Body of pancreas (tissue), 4 donors: ENCODE results near the gene MMRN1. TPM values are rescaled to one million over a fixed set of nuclear protein-coding genes. Genes with fewer than 3 reads are reported as not detected.

Experiments used
- ATAC-seq: fragments of 150-250 bp; one replicate; pipeline ENCODE4 v1.9.1; 2016
- DNase-seq, 4 donors: peaks; one replicate each; pipeline ENCODE4 v3.0.0-alpha.2; 2019
- H3K27ac ChIP-seq, 4 donors: fragments of 200-600 bp; sonication (generic); 1 replicate in 3 of 4; 2 replicates in 1 of 4; pipeline versions ENCODE4 v1.5.1 to v1.6.1; 2016 to 2019; ENCODE audit warnings: mild to moderate bottlenecking in 1 of 4, mixed read lengths in 1 of 4, moderate library complexity in 1 of 4
- H3K27me3 ChIP-seq, 2 donors: fragments of 200-600 bp; sonication (generic); one replicate each; pipeline ENCODE4 v1.6.0; 2016; ENCODE audit warnings: mild to moderate bottlenecking in 1 of 2
- H3K36me3 ChIP-seq, 2 donors: fragments of 200-600 bp; sonication (generic); replicated peaks in 1 of 2; 2 replicates each; pipeline ENCODE4 v1.5.1; 2016; ENCODE audit warnings: low read depth in 2 of 2; ENCODE audit not compliant: insufficient read depth in 1 of 2
- H3K4me1 ChIP-seq: fragments of 200-600 bp; sonication (generic); one replicate; pipeline ENCODE4 v1.6.0; 2016
- H3K4me3 ChIP-seq, 2 donors: fragments of 200-600 bp; sonication (generic); 1 replicate in 1 of 2; 2 replicates in 1 of 2; pipeline ENCODE4 v1.5.1; 2016 to 2019
- H3K9me3 ChIP-seq, 3 donors: fragments of 200-600 bp; sonication (generic); 1 replicate in 2 of 3; 2 replicates in 1 of 3; pipeline ENCODE4 v1.5.1; 2016
- CTCF ChIP-seq, 7 experiments: fragments of 450-650 bp in 4 of 7; fragments of 200-600 bp in 3 of 7; sonication (generic) in 3 of 7; IDR thresholded peaks; one replicate each; pipeline ENCODE4 v1.5.1; 2016 to 2019; ENCODE audit warnings: antibody characterized with exemption in 7 of 7
- POLR2A ChIP-seq, 3 donors: fragments of 450-650 bp; IDR thresholded peaks; one replicate each; pipeline ENCODE4 v1.6.1; 2016; ENCODE audit warnings: antibody characterized with exemption in 3 of 3, mild to moderate bottlenecking in 2 of 3
- WGBS, 2 donors: methylation state at CpG; one replicate each; pipeline ENCODE4 v1.1.5; 2017; 5-methylcytosine and 5-hydroxymethylcytosine counted together
- intact Hi-C: fragments of 100-400 bp; cut with DNase I; formaldehyde crosslinking; loops from one replicate; pipeline ENCODE4 v1.15.1; 2023
- total RNA-seq, 2 donors: library from RNA; depleted of rRNA; stranded (reverse); fragments of >200 nt; gene quantifications; one replicate each; pipeline ENCODE4 v1.1.0, GENCODE V29; 2016

The MMRN1 gene
- 10 to 100 TPM in 1 of 2 donors, 1 to 10 TPM in 1; 8.2 to 33.5 TPM for total RNA-seq

GRCh38 chr4:89894649-89895550 is at the start of gene MMRN1:
MMRN1 (plus strand) TSS chr4:89894854; CDS start chr4:89894972, 118 bp downstream.
- DNase-seq = no peak
- ATAC-seq = no peak

GRCh38 chr4:89847571-89848325 is 46.9 kb upstream of the MMRN1 start:
- no peak overlapping the region for H3K4me3 ChIP-seq
- TF ChIP-seq POLR2A (IDR thresholded peaks at IDR 0.05) = no peak

More at GRCh38 chr4:89894649-89895550, at the start of gene MMRN1:
- 67 to 77% methylated on average over 11 of the region's 11 CpGs for WGBS, 2 donors
- no peak for TF ChIP-seq POLR2A (IDR thresholded peaks at IDR 0.05)
- no peak for TF ChIP-seq CTCF (IDR thresholded peaks at IDR 0.05)
- Histone ChIP-seq H3K4me3 (no peak within 1 kb of the TSS), H3K4me1 (peaks cover 10% of the 10 kb centered on the region), H3K27ac (no peak within 1 kb of the TSS), H3K36me3 (no peaks in the 10 kb centered on the region), H3K9me3 (no peaks in the 10 kb centered on the region), H3K27me3 (no peaks in the 10 kb centered on the region)
- intact Hi-C loops = no loop called here

GRCh38 chr4:89855236-89855635 is 39.4 kb upstream of the MMRN1 start:
- Histone ChIP-seq H3K4me3 (no peak overlapping the region), H3K27ac (no peak overlapping the region), H3K4me1 (no peaks in the 10 kb centered on the region), H3K9me3 (no peaks in the 10 kb centered on the region), H3K36me3 (no peaks in the 10 kb centered on the region), H3K27me3 (no peaks in the 10 kb centered on the region)
- DNase-seq = no peak
- whole genome bisulfite sequencing, 2 donors = 44 to 60% methylated on average over 3 of the region's 3 CpGs
- no peak for ATAC-seq
- intact Hi-C loops = no loop called here
- TF ChIP-seq POLR2A (IDR thresholded peaks at IDR 0.05) = no peak
- no peak for TF ChIP-seq CTCF (IDR thresholded peaks at IDR 0.05)

More at GRCh38 chr4:89847571-89848325, 46.9 kb upstream of the MMRN1 start:
- Histone ChIP-seq H3K9me3 (no peaks in the 10 kb centered on the region), H3K36me3 (no peaks in the 10 kb centered on the region), H3K27me3 (no peaks in the 10 kb centered on the region), H3K27ac (no peak overlapping the region), H3K4me1 (no peaks in the 10 kb centered on the region)
- DNase-seq (no peak), ATAC-seq (no peak)
- 95 to 100% methylated on average over 1 of the region's 1 CpG for WGBS, 2 donors
- intact Hi-C loops = no loop called here

GRCh38 chr4:89860971-89861370 is 33.7 kb upstream of the MMRN1 start:
- Histone ChIP-seq H3K9me3 (no peaks in the 10 kb centered on the region), H3K27ac (no peak overlapping the region), H3K36me3 (no peaks in the 10 kb centered on the region), H3K4me1 (no peaks in the 10 kb centered on the region), H3K4me3 (no peak overlapping the region), H3K27me3 (no peaks in the 10 kb centered on the region)
- WGBS, 2 donors = 85 to 90% methylated on average over 5 of the region's 5 CpGs
- DNase-seq (no peak), ATAC-seq (no peak)
- intact Hi-C loops = no loop called here
- no peak for TF ChIP-seq POLR2A (IDR thresholded peaks at IDR 0.05)
- no peak for TF ChIP-seq CTCF (IDR thresholded peaks at IDR 0.05)

- no peak for ATAC-seq
- H3K9me3 ChIP-seq = no peaks in the 10 kb centered on the region
- no peak overlapping the region for H3K27ac ChIP-seq
- TF ChIP-seq CTCF (IDR thresholded peaks at IDR 0.05) = no peak
- TF ChIP-seq POLR2A (IDR thresholded peaks at IDR 0.05) = no peak
- H3K4me3 ChIP-seq = no peak overlapping the region
- H3K4me1 ChIP-seq = no peaks in the 10 kb centered on the region
- 56 to 66% methylated on average over 5 of the region's 5 CpGs for WGBS, 2 donors
- no peaks in the 10 kb centered on the region for H3K36me3 ChIP-seq
- DNase-seq = no peak
- intact Hi-C loops = no loop called here
- H3K27me3 ChIP-seq = no peaks in the 10 kb centered on the region
These were observed 31.1 kb upstream of the MMRN1 start for GRCh38 chr4:89863533-89863932.
